Left ventricle myocardium inferior (tissue), 1 donor: ENCODE measurements around the gene ZNF45. TPM values are rescaled to one million over a fixed set of nuclear protein-coding genes. Genes with fewer than 3 reads are reported as not detected.
"Not testable (repeated sequence)": the region's sequence is repeated elsewhere in the genome, so short reads cannot be mapped to it uniquely, and the experiment has no call there.

Experiments
- DNase-seq: peaks from one replicate; pipeline ENCODE4 v3.0.0-alpha.2; 2020
- H3K27ac ChIP-seq: fragments of 200-600 bp; replicated peaks from 2 replicates; pipeline ENCODE4 v1.8.0; 2021
- H3K27me3 ChIP-seq: fragments of 200-600 bp; 2 replicates; pipeline ENCODE4 v1.8.0; 2021; ENCODE audit warnings: low read depth
- H3K36me3 ChIP-seq: fragments of 200-600 bp; 2 replicates; pipeline ENCODE4 v1.8.0; 2021
- H3K4me1 ChIP-seq: fragments of 200-600 bp; 2 replicates; pipeline ENCODE4 v1.8.0; 2021
- H3K4me3 ChIP-seq: fragments of 200-600 bp; 2 replicates; pipeline ENCODE4 v1.8.0; 2021; ENCODE audit warnings: mild to moderate bottlenecking, moderate library complexity
- H3K9me3 ChIP-seq: fragments of 200-600 bp; replicated peaks from 2 replicates; pipeline ENCODE4 v1.8.0; 2021
- intact Hi-C: fragments of 100-400 bp; cut with micrococcal nuclease; formaldehyde crosslinking; loops from one replicate; pipeline ENCODE4 v1.11.0; 2022
- total RNA-seq: library from RNA; stranded (reverse); fragmentation: NEBNext Ultra II Directional; extraction: Animal tissue kit (Norgen Biotek cat#: 25700); gene quantifications from one replicate; pipeline ENCODE4 v1.2.1, GENCODE V29; 2021
- TF ChIP-seq, protein P1 (sequence below): fragments of 200-600 bp; IDR thresholded peaks from 2 replicates; pipeline ENCODE4 v1.8.0; 2021; ENCODE audit warnings: antibody characterized with exemption, mild to moderate bottlenecking, borderline replicate concordance
- donor health status: DM: no; HTN: yes; CAD: no; lungs with severe emphysema.

Gene ZNF45
- total RNA-seq, 1 donor from 2014 or later = 6.4 TPM

DNA sequence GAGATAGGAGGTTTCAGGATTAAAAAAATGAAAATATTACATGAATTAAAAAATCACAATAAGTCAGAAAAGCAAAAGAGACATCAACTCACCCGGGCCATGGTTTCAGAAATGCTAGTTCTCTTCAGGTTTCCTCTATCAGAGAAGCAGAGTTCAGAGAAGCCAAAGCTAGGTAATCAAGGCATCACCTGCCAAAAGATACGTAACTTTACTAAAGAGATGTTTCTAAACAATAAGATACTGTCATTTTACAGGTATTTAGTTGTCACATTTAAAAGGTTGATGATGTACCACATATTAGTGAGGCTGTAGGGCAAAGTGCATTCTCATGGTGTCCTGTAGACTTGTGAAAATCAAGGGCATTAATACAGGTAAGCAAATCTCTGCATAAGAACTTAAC is 51.2 kb downstream of the ZNF45 start, which contains the start of gene ZNF404:
Gene ZNF404 (minus strand): TSS at position 101 of the 400 bp plus-strand sequence.
- Histone ChIP-seq H3K36me3 (peaks cover 69% of the 10 kb centered on the region), H3K9me3 (peaks cover 100% of the 10 kb centered on the region), H3K4me1 (no peaks in the 10 kb centered on the region), H3K4me3 (no peak within 1 kb of the TSS), H3K27ac (no peak within 1 kb of the TSS), H3K27me3 (no peaks in the 10 kb centered on the region)
- intact Hi-C loops = no loop called here
- TF ChIP-seq, protein P1, sequence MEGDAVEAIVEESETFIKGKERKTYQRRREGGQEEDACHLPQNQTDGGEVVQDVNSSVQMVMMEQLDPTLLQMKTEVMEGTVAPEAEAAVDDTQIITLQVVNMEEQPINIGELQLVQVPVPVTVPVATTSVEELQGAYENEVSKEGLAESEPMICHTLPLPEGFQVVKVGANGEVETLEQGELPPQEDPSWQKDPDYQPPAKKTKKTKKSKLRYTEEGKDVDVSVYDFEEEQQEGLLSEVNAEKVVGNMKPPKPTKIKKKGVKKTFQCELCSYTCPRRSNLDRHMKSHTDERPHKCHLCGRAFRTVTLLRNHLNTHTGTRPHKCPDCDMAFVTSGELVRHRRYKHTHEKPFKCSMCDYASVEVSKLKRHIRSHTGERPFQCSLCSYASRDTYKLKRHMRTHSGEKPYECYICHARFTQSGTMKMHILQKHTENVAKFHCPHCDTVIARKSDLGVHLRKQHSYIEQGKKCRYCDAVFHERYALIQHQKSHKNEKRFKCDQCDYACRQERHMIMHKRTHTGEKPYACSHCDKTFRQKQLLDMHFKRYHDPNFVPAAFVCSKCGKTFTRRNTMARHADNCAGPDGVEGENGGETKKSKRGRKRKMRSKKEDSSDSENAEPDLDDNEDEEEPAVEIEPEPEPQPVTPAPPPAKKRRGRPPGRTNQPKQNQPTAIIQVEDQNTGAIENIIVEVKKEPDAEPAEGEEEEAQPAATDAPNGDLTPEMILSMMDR = no peak
- DNase-seq = no peak

DNA sequence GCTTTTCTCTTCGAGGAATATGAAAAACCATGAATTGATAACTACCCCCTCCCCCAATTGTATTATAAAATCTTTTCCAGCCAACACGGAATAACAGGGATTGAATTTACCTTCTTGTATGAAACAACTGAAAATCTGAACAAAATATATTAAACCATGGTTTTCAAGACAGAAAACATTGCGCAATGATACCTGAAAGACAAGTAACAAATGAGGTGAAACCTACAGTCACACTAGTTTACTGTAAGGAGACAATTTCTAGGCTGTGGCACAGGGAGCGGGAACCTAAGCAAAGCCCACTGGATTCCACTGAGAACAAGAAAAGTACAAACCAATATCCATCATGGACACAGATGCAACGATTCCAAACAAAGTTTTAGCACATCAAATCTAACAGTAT is 54.6 kb downstream of the ZNF45 start:
- no peak overlapping the region for H3K27ac ChIP-seq
- intact Hi-C loops = no loop called here
- no peaks in the 10 kb centered on the region for H3K27me3 ChIP-seq
- H3K36me3 ChIP-seq = peaks cover 89% of the 10 kb centered on the region
- H3K4me1 ChIP-seq = no peaks in the 10 kb centered on the region
- no peak for DNase-seq
- TF ChIP-seq, protein P1 = no peak
- H3K9me3 ChIP-seq = peaks cover 96% of the 10 kb centered on the region
- H3K4me3 ChIP-seq = no peak overlapping the region

DNA sequence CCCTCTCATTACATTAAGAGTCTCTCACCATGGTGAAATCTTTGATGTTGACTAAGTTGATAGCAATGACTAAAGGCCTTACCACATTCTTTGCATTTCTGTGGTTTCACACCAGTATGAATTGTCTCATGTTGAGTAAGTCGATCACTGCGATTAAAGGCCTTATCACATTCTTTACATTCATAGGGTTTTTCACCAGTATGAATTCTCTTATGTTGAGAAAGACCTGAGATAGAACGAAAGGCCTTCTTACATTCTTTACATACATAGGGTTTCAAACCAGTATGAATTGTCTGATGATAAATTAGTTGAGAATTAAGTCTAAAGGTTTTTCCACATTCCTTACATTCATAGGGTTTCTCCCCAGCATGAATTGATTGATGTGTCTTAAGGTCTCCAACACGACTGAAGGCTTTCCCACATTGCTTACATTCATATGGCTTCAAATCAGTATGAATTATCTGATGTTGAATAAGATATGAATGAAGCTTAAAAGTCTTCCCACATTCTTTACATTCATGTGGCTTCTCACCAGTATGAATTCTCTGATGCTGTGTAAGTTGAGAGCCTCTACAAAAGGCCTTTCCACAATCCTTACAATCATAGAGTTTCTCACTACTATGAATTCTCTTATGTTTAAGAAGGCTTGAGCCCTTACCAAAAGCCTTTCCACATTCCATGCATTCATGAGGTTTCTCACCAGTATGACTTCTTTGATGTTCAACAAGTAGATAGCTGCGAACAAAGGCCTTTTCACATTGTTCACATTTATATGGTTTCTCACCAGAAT is 62.3 kb downstream of the ZNF45 start:
- intact Hi-C loops = no loop called here
- peaks cover 93% of the 10 kb centered on the region for H3K36me3 ChIP-seq

DNA sequence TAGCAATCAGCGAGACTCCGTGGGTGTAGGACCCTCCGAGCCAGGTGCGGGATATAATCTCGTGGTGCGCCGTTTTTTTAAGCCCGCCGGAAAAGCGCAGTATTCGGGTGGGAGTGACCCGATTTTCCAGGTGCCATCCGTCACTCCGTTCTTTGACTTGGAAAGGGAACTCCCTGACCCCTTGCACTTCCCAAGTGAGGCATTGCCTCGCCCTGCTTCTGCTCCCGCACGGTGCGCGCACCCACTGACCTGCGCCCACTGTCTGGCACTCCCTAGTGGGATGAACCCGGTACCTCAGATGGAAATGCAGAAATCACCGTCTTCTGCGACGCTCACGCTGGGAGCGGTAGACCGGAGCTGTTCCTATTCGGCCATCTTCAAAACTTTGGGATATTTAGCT is 68.2 kb downstream of the ZNF45 start:
- intact Hi-C loops, H3K4me3 ChIP-seq: not testable (repeated sequence)
- H3K9me3 ChIP-seq = peaks cover 88% of the 10 kb centered on the region

More for the DNA sequence above, 62.3 kb downstream of the ZNF45 start:
- H3K9me3 ChIP-seq = peaks cover 99% of the 10 kb centered on the region
- no peak for DNase-seq
- H3K27ac ChIP-seq = no peak overlapping the region
- no peaks in the 10 kb centered on the region for H3K27me3 ChIP-seq
- TF ChIP-seq, protein P1 = no peak
- H3K4me3 ChIP-seq = no peak overlapping the region
- H3K4me1 ChIP-seq = no peaks in the 10 kb centered on the region

More for the DNA sequence above, 68.2 kb downstream of the ZNF45 start:
- H3K27me3 ChIP-seq, H3K27ac ChIP-seq, DNase-seq, H3K4me1 ChIP-seq: not testable (repeated sequence)
- H3K36me3 ChIP-seq = peaks cover 57% of the 10 kb centered on the region

Other genes with a start within 250 kb of the ZNF45 start
- not detected for gene IRGC, start 219.2 kb downstream of the ZNF45 start, total RNA-seq
- 18.9 TPM for gene SMG9, start 180.3 kb downstream of the ZNF45 start, total RNA-seq
- gene KCNN4, start 154.3 kb downstream of the ZNF45 start, total RNA-seq = 0.38 TPM
- 1.3 TPM for gene LYPD5, start 132.8 kb downstream of the ZNF45 start, total RNA-seq
- gene ZNF283, start 108.0 kb downstream of the ZNF45 start, total RNA-seq = 14.7 TPM
- 9.2 TPM for gene ZNF404, start 51.3 kb downstream of the ZNF45 start, total RNA-seq
- gene ZNF221, start 15.9 kb upstream of the ZNF45 start, total RNA-seq = 3.7 TPM
- 7.3 TPM for gene ZNF155, start 48.9 kb upstream of the ZNF45 start, total RNA-seq
- gene ZNF230, start 67.7 kb upstream of the ZNF45 start, total RNA-seq = 3.5 TPM
- gene ZNF222, start 90.1 kb upstream of the ZNF45 start, total RNA-seq = 4.6 TPM
- gene ZNF223, start 116.8 kb upstream of the ZNF45 start, total RNA-seq = 2.9 TPM
- gene ZNF284, start 136.9 kb upstream of the ZNF45 start, total RNA-seq = 1.9 TPM
- gene ZNF224, start 159.1 kb upstream of the ZNF45 start, total RNA-seq = 13.6 TPM
- gene ZNF225, start 178.1 kb upstream of the ZNF45 start, total RNA-seq = 2.6 TPM
- 8.7 TPM for gene ZNF234, start 206.3 kb upstream of the ZNF45 start, total RNA-seq
- 17.8 TPM for gene ZNF226, start 229.8 kb upstream of the ZNF45 start, total RNA-seq